Tibial nerve (tissue), 4 donors: ENCODE data around the gene USP48.

ENCODE experiments used
- EP300 ChIP-seq, 2 donors: sonication (generic); formaldehyde crosslinking; IDR thresholded peaks; one replicate each; pipeline ENCODE4 v1.6.1; 2017; ENCODE audit warnings: antibody characterized with exemption in 2 of 2, mild to moderate bottlenecking in 1 of 2
- POLR2A ChIP-seq, 2 donors: fragments of 450-650 bp; IDR thresholded peaks; one replicate each; pipeline ENCODE4 v1.6.1; 2017; ENCODE audit warnings: antibody characterized with exemption in 2 of 2, mild to moderate bottlenecking in 2 of 2, moderate library complexity in 2 of 2
- TF ChIP-seq, protein P1 (sequence below), 5 experiments: fragments of 200-600 bp in 3 of 5; fragments of 450-650 bp in 2 of 5; sonication (generic) in 3 of 5; IDR thresholded peaks; one replicate each; pipeline ENCODE4 v1.5.1; 2016 to 2019; ENCODE audit warnings: antibody characterized with exemption in 5 of 5, mild to moderate bottlenecking in 3 of 5, moderate library complexity in 2 of 5

DNA sequence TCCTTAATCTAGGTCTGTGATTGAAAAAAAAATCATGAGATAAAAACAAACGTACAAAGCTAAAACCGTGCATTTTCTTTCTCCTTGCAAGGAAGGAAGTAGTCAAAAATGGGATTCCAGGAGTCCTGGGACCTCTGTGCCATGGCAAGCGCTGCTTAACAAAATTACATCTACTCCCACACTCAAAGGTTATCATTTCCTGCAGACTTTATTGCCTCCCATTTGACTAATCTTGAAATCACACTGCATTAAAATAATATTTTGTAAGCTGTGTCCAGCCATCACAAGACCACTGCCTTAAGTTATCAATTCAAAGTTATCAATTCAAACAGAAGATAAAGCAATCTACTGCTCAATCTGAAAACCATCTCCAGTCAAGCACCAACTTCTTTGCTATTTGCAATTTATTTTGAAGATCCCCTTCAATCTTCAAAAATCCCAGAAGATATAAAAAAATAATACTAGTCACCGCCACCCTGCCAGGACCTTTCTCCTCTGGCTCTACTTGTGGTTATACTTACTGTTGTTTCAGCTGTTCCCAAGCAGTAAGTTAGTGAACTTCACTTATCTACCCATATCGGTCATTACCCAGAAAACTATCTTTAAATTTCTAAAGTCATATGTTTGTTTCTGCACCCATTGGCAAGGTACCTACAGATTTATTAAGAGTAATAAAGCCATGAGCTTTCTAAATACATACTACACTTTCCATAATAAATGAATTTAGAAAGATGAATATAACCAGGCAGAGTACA, 75.7 kb downstream of the USP48 start:
- TF ChIP-seq, protein P1, sequence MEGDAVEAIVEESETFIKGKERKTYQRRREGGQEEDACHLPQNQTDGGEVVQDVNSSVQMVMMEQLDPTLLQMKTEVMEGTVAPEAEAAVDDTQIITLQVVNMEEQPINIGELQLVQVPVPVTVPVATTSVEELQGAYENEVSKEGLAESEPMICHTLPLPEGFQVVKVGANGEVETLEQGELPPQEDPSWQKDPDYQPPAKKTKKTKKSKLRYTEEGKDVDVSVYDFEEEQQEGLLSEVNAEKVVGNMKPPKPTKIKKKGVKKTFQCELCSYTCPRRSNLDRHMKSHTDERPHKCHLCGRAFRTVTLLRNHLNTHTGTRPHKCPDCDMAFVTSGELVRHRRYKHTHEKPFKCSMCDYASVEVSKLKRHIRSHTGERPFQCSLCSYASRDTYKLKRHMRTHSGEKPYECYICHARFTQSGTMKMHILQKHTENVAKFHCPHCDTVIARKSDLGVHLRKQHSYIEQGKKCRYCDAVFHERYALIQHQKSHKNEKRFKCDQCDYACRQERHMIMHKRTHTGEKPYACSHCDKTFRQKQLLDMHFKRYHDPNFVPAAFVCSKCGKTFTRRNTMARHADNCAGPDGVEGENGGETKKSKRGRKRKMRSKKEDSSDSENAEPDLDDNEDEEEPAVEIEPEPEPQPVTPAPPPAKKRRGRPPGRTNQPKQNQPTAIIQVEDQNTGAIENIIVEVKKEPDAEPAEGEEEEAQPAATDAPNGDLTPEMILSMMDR (IDR thresholded peaks at IDR 0.05), result no peak
- TF ChIP-seq POLR2A (IDR thresholded peaks at IDR 0.05) (no peak), EP300 (IDR thresholded peaks at IDR 0.05) (no peak)
